HG02588 (cell line): ENCODE measurements around the gene PPP1R37.
"Not testable (repeated sequence)": the region's sequence is repeated elsewhere in the genome, so short reads cannot be mapped to it uniquely, and the experiment has no call there.

Experiments
- ATAC-seq: cut with Tn5 transposase; IDR thresholded peaks from one replicate; pipeline ENCODE4 v1.9.1; 2021; ENCODE audit warnings: mild to moderate bottlenecking, moderate library complexity; ENCODE audit not compliant: unreplicated experiment

Gene PPP1R37

GRCh38 chr19:45094707-45095106, 1.7 kb downstream of the PPP1R37 start:
- ATAC-seq: no peak

GRCh38 chr19:45095496-45096413, 2.8 kb downstream of the PPP1R37 start:
- ATAC-seq: no peak

DNA sequence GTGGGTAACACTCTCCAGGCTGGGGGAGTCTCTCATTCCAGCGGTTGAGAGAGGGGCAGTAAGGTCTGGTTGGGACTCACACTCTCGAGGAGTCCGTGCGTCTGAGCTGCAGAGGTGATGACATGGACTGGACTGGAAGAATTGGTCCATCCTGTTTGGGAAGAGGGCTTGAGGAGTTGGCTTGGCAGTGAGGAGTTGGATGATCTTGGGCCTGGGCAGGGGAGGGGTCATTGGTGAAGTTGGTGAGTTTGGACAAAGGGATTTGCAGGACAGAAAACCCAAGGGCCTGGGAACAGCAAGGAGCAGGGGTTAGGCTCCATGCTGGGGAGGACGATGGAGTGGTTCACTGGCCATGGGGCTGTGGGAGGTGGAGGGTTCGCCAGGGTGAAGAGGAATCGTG, 3.7 kb downstream of the PPP1R37 start:
- no peak for ATAC-seq

DNA sequence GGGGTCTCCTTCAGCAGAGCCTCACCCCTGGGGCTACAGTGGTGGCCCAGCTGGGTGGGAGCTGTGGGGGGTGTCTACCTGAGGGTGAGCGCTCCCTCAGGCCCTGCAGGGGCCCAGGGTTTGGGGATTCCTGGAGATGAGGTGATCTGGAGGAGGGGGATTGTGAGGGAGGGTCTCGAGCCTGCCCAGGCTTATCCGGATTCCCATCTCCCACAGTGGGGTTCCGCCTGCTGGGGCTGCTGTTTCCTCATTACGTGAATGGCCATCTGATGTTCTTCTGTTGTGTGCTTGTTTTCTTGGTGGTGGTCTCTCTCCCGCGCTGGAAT, 4.4 kb downstream of the PPP1R37 start:
- no peak for ATAC-seq

- ATAC-seq: no peak
These were observed 5.0 kb downstream of the PPP1R37 start for GRCh38 chr19:45097776-45098520.

- ATAC-seq: no peak
These were observed 5.8 kb downstream of the PPP1R37 start for GRCh38 chr19:45098521-45099466.

- ATAC-seq: no peak
These were observed 6.7 kb downstream of the PPP1R37 start for GRCh38 chr19:45099467-45100191.

GRCh38 chr19:45100201-45100600, 7.2 kb downstream of the PPP1R37 start:
- ATAC-seq: no peak

DNA sequence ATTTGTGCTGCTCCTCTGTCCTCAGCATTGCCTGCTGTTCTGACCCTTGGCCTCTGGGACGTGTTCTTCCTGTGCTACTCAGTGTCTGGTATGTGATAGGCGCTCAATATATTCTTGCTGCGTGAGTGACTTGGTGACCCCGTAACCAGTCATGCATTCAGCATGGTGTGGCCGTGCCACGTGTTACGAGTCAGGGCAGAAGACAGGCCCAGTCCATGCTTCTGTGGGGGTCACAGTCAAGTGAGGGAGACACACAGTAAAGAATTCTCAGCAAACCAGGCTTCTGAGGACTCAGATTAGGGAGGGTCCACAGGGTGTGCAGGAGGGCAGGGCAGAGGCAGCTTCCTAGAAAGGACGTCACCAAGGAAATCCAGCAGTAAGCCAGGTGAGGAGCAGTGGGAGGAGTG, 7.9 kb downstream of the PPP1R37 start:
- no peak for ATAC-seq

GRCh38 chr19:45101806-45102205, 8.8 kb downstream of the PPP1R37 start:
- ATAC-seq: no peak

DNA sequence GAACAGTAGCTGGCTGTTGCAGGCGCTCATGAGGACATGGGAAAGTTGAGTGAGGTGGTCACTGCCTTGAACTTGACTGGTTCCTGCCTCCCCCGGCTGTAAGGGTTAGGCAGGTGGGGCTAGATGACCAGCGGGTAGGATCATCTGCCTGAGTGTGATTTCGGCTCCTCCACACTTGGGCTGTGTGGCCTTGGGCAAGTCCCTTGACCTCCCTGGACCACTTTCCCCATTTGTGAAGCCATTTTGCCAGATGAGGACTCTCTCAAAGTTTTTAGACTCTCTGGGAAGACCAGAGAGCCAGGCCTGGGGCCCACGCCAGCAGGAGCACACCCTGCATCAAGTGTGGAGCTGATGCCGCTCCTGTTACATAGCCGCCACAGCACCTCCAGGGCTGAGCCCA, 9.5 kb downstream of the PPP1R37 start:
- no peak for ATAC-seq

GRCh38 chr19:45103156-45103507, 10.2 kb downstream of the PPP1R37 start:
- no peak for ATAC-seq

DNA sequence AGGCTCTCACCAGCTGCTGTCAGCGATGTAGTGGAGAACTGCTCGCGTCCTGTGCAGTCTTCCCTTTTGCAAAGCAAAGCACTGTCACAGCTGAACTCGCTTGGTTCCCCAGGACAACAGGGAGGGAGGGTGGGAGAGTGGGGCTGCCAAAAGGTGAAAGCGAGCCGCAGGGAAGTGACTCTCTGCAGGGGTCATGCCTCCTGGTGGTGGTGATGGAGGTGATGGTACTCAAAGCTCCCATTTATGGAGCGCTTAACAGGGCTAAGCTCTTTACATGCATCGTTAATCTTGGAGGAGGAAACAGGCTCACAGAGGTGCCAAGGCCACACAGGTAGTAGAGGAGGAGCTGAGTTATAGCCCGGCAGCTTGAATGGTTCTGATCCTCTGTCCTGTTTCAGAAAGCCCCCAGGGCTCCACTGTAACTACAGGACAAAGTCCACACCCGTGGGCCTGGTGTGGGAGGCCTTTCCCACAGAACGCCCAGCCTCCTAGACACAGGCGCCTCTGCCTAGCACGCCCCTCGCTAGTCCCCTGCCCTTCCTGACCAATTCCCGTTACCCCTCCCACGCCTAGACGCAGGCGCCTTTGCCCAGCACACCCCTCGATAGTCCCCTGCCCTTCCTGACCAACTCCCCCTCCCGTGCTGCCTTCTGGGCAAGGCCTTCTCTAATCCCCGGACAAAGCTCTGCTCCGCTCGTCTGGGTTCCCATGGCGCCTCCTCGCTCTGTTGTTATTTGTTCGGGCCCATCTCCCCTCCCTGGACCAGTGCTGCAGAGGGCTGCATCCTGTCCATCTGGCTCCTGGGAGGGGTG, 10.7 kb downstream of the PPP1R37 start:
- no peak for ATAC-seq

- ATAC-seq: no peak
These were observed 11.8 kb downstream of the PPP1R37 start for GRCh38 chr19:45104658-45105349.

DNA sequence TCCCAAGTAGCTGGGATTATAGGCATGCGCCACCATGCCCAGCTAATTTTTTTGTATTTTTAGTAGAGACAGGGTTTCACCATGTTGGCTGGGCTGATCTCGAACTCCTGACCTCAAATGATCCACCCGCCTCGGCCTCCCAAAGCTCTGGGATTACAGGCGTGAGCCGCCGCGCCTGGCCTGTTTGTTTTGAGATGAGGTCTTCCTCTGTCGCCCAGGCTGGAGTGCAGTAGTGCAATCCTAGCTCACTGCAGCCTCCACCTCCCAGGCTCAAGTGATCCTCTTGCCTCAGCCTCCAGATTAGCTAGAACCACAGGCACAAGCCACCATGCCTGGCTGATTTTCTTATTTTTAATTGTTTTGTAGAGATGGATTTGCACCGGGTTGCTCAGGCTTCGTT, 13.4 kb downstream of the PPP1R37 start:
- not testable (repeated sequence) for ATAC-seq

DNA sequence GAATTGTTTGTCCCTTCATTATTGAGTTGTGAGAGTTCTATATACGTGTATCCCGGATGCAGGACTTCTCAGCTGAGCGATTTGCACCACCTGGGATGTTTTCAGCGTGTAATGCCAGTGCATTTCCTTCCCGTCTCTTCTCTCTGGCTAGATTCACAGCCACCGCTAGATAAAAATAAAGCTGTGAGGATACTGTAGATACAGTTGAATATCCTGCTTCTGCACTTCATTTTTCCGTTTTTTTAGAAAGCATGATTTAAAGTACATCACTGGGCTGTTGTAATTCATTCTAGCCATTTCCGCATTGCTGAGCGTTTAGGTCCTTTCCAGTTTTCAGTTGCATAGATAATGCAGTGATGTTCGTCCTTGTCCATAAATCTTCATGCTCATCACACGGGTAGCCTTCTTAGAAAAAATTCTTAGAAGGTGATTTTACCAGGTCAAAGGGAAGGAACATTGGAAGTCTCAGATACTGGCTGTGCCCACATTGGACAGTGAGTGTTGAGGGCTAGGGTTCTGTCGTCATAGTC, 14.7 kb downstream of the PPP1R37 start:
- no peak for ATAC-seq

DNA sequence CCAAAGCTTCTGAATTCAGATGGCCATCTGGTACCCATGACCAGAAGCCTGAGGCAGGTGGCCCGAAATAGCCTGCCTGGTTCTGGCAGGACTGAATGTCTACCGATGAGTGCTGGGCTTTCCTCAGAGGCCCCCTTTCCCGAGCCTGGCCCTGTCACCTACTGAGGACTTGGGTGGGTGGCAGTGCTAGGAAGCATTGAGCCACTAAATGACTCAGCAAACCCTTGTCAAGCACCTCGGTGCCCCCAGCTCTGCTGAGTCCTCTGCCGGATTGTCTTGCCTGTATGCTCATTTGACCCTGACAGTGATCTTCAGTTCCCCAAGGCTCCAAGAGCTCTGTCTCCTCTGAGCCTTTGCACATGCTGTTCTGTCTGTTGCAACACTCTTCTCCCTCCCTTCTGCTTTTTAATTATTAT, 17.9 kb downstream of the PPP1R37 start:
- no peak for ATAC-seq

- ATAC-seq: no peak
These were observed 19.3 kb downstream of the PPP1R37 start for GRCh38 chr19:45112111-45112827.
